Activated gamma-delta T cell treated with anti-CD3 and anti-CD28 coated beads, Interleukin-2, amount 50 U/mL, for 16 hours (primary cell): ENCODE results near the gene NEURL1.
"Not testable (repeated sequence)": the region's sequence is repeated elsewhere in the genome, so short reads cannot be mapped to it uniquely, and the experiment has no call there.

Experiments used
- DNase-seq: peaks from one replicate; pipeline ENCODE4 v3.0.0-alpha.2; 2020; ENCODE audit warnings: low read depth

Gene NEURL1

GRCh38 chr10:103463499-103463898 is 30.0 kb upstream of the NEURL1 start:
- no peak for DNase-seq

GRCh38 chr10:103465411-103466179 is 27.9 kb upstream of the NEURL1 start:
- DNase-seq = no peak

- DNase-seq = no peak
These were observed 26.8 kb upstream of the NEURL1 start for GRCh38 chr10:103466734-103467133.

GRCh38 chr10:103467406-103467805 is 26.1 kb upstream of the NEURL1 start:
- no peak for DNase-seq

- no peak for DNase-seq
These were observed 24.3 kb upstream of the NEURL1 start for GRCh38 chr10:103469201-103469600.

GRCh38 chr10:103470761-103471653 is 22.5 kb upstream of the NEURL1 start:
- DNase-seq = peak; percentile 63

- no peak for DNase-seq
These were observed 21.5 kb upstream of the NEURL1 start for GRCh38 chr10:103472005-103472404.

GRCh38 chr10:103473261-103473671 is 20.2 kb upstream of the NEURL1 start:
- DNase-seq = no peak

- no peak for DNase-seq
These were observed 19.4 kb upstream of the NEURL1 start for GRCh38 chr10:103474077-103474476.

- no peak for DNase-seq
These were observed 18.1 kb upstream of the NEURL1 start for GRCh38 chr10:103475437-103475836.

GRCh38 chr10:103476046-103476768 is 17.3 kb upstream of the NEURL1 start:
- DNase-seq = no peak

- no peak for DNase-seq
These were observed 14.8 kb upstream of the NEURL1 start for GRCh38 chr10:103478671-103479070.

- DNase-seq = no peak
These were observed 14.4 kb upstream of the NEURL1 start, which contains the start of gene CALHM3 for GRCh38 chr10:103479135-103479534. CALHM3 (minus strand) TSS chr10:103479240; CDS start chr10:103479032, 208 bp downstream.

GRCh38 chr10:103480521-103480920 is 13.0 kb upstream of the NEURL1 start:
- DNase-seq = no peak

GRCh38 chr10:103481974-103482531 is 11.5 kb upstream of the NEURL1 start:
- DNase-seq = peak; percentile 28

- not testable (repeated sequence) for DNase-seq
These were observed 6.7 kb upstream of the NEURL1 start for GRCh38 chr10:103486635-103487409.

- DNase-seq = no peak
These were observed 6.1 kb upstream of the NEURL1 start for GRCh38 chr10:103487410-103487708.

GRCh38 chr10:103490986-103491314 is 2.6 kb upstream of the NEURL1 start:
- DNase-seq = no peak

- no peak for DNase-seq
These were observed 1.7 kb upstream of the NEURL1 start for GRCh38 chr10:103491729-103492364.

GRCh38 chr10:103492655-103493261 is 747 bp upstream of the NEURL1 start:
- DNase-seq = no peak
